ENCODE results near the gene FOXD3. TPM values are rescaled to one million over a fixed set of nuclear protein-coding genes. Genes with fewer than 3 reads are reported as not detected.

Gene FOXD3
- total RNA-seq, 1 experiment from 2014 or later, result 3.7 TPM

GRCh38 chr1:63319046-63320021 lies 3.0 kb upstream of the FOXD3 start:
- DNase-seq (ENCODE audit: low read depth, low spot score), result no peak
- in situ Hi-C loops (cut with HindIII; ENCODE audit: low pct_unique_long_range_greater_than_20kb, low sequenced_read_pairs), result no loop called here

DNA sequence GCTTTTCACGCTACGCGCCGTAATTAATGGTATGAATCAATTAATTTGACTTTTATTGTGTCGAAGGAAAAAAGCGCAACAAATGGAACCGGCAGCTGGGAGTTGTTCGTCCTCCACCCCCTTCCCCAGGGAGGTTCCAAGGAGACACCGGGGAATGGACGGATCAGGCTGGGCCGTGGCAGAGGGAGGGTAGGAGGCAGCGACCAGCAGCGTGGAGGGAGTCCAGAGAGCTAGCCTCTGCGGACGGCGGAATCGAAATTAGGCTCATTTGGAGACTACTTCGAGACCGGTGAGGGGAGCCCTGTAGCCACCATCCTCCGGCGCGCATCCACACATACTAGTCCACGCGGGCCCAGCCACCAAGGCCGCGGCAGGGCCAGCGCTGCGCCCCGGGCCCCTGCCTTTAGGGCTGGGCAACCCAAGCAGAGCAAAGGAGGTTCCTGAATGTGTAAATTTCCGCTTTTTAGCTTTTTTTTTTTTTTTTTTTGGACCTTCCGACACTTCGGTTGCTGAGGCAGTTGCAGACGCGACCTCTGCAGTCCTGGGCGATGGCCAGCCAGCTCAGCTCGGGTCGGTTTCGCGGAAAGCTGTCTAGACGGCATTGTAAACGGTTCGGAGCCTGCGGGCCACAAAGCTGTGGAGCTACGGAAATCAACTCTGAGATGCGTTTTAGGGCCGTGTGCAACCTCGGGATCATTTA lies 2.2 kb upstream of the FOXD3 start:
- in situ Hi-C loops (cut with HindIII; ENCODE audit: low pct_unique_long_range_greater_than_20kb, low sequenced_read_pairs), result no loop called here
- DNase-seq (ENCODE audit: low read depth, low spot score), result no peak

GRCh38 chr1:63321066-63321784 lies 1.1 kb upstream of the FOXD3 start:
- in situ Hi-C loops (cut with HindIII; ENCODE audit: low pct_unique_long_range_greater_than_20kb, low sequenced_read_pairs), result no loop called here
- no peak for DNase-seq (ENCODE audit: low read depth, low spot score)

GRCh38 chr1:63321785-63322113 lies 618 bp upstream of the FOXD3 start:
- in situ Hi-C loops (cut with HindIII; ENCODE audit: low pct_unique_long_range_greater_than_20kb, low sequenced_read_pairs), result no loop called here
- no peak for DNase-seq (ENCODE audit: low read depth, low spot score)

GRCh38 chr1:63322944-63323864 lies 837 bp downstream of the FOXD3 start:
- DNase-seq (ENCODE audit: low read depth, low spot score), result peak; percentile 47
- in situ Hi-C loops (cut with HindIII; ENCODE audit: low pct_unique_long_range_greater_than_20kb, low sequenced_read_pairs), result no loop called here

DNA sequence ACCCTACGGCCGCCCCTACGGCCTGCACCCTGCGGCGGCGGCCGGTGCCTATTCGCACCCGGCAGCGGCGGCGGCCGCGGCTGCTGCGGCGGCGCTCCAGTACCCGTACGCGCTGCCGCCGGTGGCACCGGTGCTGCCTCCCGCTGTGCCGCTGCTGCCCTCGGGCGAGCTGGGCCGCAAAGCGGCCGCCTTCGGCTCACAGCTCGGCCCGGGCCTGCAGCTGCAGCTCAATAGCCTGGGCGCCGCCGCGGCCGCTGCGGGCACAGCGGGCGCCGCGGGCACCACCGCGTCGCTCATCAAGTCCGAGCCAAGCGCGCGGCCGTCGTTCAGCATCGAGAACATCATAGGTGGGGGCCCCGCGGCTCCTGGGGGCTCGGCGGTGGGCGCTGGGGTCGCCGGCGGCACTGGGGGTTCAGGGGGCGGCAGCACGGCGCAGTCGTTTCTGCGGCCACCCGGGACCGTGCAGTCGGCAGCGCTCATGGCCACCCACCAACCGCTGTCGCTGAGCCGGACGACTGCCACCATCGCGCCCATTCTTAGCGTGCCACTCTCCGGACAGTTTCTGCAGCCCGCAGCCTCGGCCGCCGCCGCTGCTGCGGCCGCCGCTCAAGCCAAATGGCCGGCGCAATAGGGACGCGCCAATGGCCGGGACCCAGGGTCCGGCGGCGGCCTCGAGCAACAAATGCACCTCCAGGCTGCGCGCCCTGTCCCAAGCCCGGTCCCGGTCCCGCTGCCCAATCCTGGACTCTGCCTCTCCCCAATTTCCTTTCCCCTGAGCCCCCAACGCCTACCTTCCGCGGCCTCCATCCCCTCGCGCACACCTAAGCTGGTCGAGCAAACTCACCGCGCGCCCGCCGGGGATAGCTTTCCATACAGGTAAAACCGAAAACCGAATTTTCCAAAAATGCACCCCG lies 1.8 kb downstream of the FOXD3 start:
- in situ Hi-C loops (cut with HindIII; ENCODE audit: low pct_unique_long_range_greater_than_20kb, low sequenced_read_pairs), result no loop called here
- peak; percentile 10 for DNase-seq (ENCODE audit: low read depth, low spot score)

- in situ Hi-C loops (cut with HindIII; ENCODE audit: low pct_unique_long_range_greater_than_20kb, low sequenced_read_pairs), result no loop called here
- no peak for DNase-seq (ENCODE audit: low read depth, low spot score)
Measured at GRCh38 chr1:63324779-63325119, 2.4 kb downstream of the FOXD3 start.

DNA sequence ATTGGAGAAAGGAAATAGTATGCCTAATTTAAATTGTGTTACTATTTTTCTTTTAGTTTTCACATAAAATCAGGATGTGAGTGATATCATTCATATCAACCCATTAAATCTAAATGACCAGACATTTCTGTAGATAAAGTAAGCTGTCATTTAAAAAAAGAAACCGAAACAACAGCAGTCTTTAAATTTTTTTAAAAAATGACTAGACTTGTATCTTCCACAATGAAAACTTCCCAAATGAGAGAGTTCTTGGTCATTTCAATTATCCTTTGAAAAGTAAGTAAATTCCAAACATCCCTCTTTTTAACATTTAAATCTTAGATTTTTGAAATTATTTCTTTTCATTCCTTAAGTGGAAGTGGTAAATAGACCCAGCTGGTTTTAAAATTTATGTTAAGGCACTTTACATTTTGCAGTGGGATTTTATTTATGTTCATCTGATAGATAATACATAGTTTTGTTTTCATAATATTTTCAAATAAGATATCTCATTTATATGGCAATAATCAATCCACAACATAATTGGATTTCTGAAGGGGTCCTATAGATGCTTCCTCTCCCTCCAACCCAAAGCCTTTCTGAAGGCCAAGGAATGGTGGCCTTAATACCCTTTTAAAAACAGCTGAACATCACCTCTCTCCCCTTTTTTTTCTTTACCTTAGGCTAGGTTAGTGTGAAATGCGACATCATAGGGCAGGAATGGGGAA lies 3.1 kb downstream of the FOXD3 start:
- DNase-seq (ENCODE audit: low read depth, low spot score), result no peak
- in situ Hi-C loops (cut with HindIII; ENCODE audit: low pct_unique_long_range_greater_than_20kb, low sequenced_read_pairs), result no loop called here

GRCh38 chr1:63326106-63326472 lies 3.7 kb downstream of the FOXD3 start:
- no peak for DNase-seq (ENCODE audit: low read depth, low spot score)
- in situ Hi-C loops (cut with HindIII; ENCODE audit: low pct_unique_long_range_greater_than_20kb, low sequenced_read_pairs), result no loop called here

- no peak for DNase-seq (ENCODE audit: low read depth, low spot score)
- in situ Hi-C loops (cut with HindIII; ENCODE audit: low pct_unique_long_range_greater_than_20kb, low sequenced_read_pairs), result no loop called here
Measured at GRCh38 chr1:63326473-63327380, 4.4 kb downstream of the FOXD3 start.

DNA sequence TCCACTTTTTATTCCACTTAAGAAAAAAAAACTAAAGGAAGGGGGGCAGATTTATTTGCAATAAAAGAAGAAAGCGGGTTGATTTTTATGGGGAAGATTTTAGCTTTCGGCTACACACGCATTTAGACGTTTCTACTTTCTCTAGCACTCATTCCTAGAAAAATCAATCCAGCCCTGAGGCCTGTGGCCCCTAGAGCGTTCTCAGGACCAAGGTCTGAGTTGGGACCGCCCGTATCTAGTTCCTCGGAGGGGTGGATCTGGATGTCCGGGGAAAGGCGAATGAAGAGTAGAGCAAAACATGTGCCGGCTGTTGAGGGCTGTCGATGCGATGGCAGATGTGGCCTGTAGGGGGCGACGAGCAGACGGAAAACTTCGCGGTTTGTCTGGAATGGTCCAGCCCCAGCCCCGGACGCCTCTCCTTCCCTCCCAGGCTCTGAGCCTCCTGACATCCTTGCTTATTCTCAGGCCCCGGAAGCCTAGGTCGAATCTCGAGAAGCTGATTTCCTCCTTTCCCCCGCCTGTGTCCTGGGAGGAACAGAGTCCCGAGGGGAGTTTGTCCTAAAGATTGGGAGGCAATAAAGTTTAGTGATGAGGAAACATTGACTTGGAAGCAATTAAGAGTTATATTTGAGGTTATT lies 5.2 kb downstream of the FOXD3 start:
- in situ Hi-C loops (cut with HindIII; ENCODE audit: low pct_unique_long_range_greater_than_20kb, low sequenced_read_pairs), result no loop called here
- peak; percentile 62 for DNase-seq (ENCODE audit: low read depth, low spot score)

GRCh38 chr1:63328122-63328521 lies 5.8 kb downstream of the FOXD3 start:
- in situ Hi-C loops (cut with HindIII; ENCODE audit: low pct_unique_long_range_greater_than_20kb, low sequenced_read_pairs), result no loop called here

DNA sequence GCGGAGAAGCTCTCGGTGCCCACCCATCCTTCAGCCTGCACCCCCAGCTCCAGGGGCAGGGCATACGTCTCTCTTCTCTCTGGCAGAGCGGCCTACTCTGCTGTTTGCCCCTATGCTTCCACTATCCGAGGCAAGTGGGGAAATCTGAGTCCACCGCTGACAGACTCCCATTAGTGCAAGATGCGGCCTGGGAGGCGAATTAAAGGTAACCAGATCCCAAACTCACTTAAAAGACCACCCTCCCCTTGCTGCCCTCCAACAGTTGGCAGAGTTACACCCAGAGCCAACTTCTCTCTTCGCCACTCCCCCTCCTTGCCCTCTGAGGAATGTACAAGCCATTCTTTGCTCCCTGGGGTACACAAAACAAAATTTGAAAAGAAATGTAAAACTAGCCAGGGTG lies 6.4 kb downstream of the FOXD3 start:
- DNase-seq (ENCODE audit: low read depth, low spot score), result no peak
- in situ Hi-C loops (cut with HindIII; ENCODE audit: low pct_unique_long_range_greater_than_20kb, low sequenced_read_pairs), result no loop called here

More at GRCh38 chr1:63328122-63328521, 5.8 kb downstream of the FOXD3 start:
- DNase-seq (ENCODE audit: low read depth, low spot score), result no peak

DNA sequence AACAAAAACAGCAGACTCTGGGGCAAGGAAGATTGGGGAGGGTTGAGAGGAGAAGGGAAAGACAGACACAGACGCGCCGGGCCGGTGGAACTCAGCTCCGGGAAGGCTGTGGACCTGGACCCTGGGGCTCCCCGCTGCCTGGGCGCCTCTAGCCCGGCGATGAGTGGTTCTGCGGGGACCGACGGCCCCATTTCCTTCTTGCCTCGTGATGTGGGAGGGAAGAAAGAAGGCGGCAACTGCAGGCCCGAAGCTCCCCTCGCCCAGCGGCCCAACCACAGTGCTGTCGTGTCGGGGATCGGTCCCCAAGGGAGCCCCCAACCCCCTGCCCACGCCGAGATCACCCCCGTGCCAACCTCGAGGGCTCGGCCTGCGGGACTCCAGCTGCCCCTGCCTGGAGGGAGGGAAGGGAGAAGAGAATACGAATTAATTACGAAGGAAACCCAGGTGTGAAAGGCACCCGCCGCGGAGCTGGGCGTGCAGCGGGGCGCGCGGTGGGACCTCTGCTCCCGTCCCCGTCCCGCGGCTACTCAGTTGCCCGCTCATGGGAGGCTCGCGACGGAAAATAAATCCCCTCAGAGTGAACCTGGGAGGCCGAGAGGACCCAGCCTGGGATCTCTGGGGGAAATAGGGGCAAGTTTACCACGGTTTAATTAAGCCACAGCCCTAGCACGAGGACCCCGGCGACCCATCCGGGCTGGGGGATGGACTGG lies 7.4 kb downstream of the FOXD3 start:
- in situ Hi-C loops (cut with HindIII; ENCODE audit: low pct_unique_long_range_greater_than_20kb, low sequenced_read_pairs), result no loop called here
- no peak for DNase-seq (ENCODE audit: low read depth, low spot score)
